Activated CD4-positive, alpha-beta T cell treated with anti-CD3 and anti-CD28 coated beads, Interleukin-10, Interleukin-2, amounts not matched to agents 100 ng/mL and 50 ng/mL, durations not matched to agents 16 hours and 8 hours (primary cell): Measurements from ENCODE around the gene RERE.
"Not testable (repeated sequence)": the region's sequence is repeated elsewhere in the genome, so short reads cannot be mapped to it uniquely, and the experiment has no call there.

Experiments used
- DNase-seq: peaks from one replicate; pipeline ENCODE4 v3.0.0-alpha.2; 2020

Gene RERE

DNA sequence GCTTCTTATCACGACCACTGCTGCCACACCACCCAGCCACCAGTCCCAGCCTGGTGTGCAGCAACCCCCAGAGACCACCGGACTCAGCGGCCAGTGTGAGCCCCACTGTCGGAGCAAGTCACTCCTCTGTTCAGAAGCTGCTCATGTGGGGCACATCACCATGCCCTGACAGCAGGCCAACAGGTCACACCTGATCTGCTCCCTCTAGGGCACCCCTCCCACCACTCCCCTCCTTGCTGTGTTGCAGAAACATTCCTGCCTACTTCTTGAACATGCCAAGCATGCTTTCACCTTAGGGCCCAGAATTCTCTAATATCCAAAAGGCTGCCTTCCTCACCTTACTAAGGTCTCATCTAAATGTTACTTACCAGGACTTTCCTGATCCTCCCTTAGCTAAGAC lies 353.1 kb downstream of the RERE start:
- no peak for DNase-seq

DNA sequence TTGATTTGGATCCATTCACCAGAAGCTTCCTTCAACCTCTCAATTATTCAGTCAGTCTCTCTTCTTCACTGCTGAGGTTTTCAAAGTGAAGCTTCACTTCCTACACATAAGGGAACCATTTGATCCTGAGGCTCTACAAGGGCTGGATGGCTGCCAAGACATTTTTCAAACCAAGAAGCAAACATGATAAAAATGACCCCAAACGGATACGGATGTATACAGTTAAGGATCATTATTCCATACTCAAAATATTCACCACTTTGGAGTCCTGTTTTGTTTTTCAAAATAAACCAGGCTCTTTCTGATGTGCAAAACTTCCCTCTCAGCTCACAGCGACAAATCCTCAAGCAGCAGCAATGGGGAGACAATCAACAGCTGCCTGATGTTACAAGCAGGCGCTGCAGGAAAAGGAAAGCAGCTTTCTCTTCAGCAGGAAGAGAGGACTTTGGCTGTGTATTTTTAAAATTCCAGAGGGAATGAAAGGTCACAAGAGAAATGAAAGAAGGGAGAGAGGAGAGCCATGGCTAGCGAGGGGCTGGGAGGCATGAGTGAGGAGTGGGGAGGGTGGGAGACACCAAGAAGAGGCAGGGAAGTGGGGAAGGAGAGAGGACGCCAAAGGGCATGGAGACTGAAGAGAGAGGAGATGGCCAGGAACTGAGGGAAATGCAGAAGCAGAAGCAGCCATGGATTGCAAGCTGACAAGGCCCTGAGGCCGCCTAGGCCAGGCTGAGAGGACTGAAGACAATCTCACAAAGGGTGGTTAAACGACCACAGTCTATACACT lies 354.1 kb downstream of the RERE start:
- DNase-seq = no peak

DNA sequence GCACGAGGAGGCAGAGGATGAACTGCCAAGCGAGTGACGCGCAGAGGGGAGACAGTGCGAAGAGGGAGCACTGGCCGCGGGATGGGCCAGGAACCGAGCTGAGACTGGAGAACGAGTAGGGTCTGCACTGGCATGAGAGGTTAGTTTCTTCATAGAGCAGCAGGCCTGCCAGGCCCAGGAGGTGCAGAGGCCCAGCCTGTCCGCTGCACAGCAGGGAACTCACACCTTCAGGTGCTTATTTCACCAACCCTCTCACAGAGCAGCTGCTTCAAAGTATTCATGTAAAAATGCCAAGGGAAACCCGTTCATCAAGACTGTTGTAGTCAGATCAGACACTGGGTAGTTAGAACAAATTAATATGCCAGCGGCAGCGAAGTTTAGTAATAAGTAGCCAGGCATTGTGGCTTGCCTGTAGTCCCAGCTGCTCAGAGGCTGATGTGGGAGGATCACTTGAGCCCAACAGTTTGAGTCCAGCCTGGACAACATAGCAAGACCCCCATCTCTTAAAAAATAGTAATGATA lies 355.0 kb downstream of the RERE start:
- no peak for DNase-seq

DNA sequence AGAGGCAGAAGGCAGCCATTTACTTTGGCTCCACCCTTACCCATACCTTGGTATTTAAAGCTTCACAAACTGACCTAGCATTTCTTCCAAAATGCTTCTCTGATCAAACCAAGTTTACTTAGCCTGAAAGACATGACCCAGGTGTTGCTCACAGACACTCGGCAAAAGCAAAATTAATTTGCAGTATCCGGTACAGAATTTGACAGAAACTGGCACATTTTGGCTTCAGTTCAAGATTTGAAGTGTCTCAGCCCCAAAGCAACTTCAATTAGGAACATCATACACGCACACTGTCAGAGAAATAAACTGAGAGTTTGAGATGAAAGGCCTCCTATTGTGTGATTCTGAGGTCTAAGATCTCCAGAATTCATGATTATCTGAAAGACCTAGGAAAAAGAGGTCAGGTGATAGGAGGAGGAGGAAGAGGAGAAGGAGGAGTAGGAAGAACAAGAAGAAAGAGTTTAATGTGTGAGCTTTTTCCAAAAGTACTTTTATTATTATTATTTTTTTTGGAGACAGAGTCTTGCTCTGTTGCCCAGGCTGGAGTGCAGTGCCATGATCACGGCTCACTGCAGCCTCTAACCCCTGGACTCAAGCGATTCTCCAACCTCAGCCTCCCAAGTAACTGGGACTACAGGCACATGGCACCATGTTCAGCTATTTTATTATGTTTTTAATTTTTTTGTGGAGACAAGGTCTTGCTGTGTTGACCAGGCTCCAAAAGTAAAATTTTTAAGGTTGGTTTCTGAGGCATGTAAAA lies 355.9 kb downstream of the RERE start:
- no peak for DNase-seq

DNA sequence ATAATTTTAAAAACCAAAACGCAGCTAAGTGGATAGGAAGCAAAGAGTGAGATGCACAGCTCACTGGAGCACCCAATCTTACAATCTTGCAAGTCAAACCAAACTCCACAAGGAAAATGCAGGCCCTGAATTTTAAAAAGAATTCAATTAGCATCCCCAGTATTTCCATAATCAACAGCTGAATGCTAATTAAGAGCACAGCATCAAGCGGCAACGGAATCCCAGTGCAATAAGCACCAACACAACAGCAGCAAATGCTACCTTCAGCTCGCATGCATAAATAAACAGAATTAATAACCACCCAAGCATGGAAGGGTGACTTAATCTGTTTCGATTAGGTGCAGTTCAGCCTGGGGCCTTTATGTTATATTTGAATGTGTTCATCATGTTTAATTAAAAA lies 356.7 kb downstream of the RERE start:
- no peak for DNase-seq

DNA sequence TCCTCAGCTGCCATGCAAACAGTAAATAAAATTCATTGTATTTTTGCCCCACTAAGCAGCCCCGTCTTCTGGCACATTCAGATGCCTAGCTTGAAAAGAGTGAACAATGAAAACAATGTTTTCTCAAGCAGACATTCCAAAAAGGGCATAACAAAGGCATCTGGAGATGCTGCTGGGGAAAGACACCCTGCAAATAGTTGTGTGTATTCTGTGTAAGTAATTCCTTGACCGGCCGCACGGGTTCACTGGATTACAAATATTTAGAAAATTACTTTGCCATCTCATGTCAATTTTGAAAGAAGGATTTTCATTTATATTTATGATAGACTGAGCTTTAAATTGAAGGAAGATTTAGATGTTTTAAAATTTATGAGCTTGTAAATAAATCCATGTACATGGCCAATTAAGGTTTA lies 357.3 kb downstream of the RERE start:
- DNase-seq = no peak

DNA sequence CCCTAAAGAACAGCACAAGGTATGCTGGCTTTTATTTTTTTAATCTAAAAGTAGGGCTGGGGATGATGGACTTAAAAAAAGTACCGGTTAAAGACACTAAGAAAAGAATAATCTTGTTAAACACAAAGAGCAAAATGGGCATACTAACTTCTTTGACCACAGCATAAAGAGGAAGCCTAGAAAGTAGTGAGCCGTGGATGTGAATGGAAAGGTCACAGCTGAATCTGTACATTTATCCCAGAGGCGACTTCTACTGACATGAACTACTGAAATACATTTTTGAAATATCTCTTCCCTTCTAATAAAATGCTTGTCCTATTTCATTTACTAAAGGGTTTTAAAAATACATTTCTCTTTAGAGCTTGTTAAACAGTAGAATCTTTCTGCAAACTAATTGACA lies 358.8 kb downstream of the RERE start:
- DNase-seq = no peak

DNA sequence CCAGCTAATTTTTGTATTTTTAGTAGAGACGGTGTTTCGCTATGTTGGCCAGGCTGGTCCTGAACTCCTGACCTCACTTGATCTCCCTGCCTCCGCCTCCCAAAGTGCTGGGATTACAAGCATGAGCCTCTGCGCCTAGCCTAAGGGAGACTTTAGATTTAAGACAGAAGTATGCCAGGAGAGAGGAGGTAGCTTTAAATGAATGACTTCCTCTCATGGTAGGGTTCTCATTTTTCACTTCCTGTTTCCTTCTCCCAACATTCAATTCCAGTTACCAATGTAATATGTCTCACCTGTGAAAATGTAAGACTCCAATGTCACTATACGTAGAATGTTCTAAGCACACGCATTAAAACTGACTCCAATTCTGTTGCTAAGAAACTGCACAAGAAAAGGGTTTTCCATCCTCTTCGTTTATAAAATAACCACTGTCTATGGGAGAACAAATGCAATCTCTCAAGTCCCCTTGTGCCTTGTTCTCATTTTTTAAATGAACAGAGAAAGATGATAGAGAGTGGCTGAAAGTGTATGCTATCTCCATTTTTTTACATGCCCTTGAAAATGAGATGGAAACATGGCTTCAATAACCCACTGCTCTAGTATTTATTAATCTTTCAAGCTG lies 359.6 kb downstream of the RERE start:
- DNase-seq = no peak

DNA sequence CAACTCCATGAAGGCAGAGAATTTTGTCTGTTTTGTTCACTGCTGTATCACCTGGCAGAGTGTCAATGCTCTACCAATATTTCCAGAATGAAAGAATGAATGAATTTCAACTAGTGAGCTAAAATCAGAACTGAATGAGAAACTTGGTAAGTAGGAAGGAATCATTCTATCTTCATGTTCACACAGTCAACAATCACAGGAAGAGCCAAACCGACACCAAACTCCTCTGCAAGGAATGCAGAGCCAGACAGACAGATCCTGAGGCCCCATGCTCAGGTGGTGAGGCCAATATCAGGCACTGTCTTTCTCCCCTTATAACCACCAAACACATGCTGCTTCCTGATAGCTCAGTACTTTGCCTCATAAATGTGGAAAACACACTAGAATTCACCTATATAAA lies 360.4 kb downstream of the RERE start:
- DNase-seq = no peak

DNA sequence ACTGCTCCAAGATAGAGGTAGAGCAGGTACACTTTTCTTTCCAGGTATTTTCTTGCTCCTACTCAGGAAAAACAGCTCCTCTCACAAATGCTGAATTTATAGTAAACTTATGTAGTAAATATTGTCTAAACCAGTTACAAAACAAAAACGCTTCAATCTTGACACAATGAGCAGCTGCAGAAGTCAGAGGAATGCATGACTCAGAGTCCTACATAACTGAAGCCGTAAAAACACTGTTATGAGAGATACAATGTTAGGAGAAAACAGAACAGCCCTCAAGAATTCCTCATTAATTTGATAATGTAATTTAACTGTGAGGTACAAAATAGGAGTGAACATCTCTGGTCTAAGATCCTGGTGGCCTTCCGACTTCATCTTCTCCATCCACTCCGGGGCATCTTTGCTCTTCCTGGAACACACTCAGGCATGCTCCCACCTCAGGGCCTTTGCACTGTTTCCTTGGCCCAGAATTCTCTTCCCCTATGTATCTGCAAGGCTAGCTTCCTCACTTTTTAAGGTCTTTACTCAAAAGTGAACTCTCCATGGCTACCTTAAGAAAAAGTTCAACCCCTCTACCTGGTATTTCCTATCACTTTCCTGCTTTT lies 361.0 kb downstream of the RERE start:
- DNase-seq = no peak

DNA sequence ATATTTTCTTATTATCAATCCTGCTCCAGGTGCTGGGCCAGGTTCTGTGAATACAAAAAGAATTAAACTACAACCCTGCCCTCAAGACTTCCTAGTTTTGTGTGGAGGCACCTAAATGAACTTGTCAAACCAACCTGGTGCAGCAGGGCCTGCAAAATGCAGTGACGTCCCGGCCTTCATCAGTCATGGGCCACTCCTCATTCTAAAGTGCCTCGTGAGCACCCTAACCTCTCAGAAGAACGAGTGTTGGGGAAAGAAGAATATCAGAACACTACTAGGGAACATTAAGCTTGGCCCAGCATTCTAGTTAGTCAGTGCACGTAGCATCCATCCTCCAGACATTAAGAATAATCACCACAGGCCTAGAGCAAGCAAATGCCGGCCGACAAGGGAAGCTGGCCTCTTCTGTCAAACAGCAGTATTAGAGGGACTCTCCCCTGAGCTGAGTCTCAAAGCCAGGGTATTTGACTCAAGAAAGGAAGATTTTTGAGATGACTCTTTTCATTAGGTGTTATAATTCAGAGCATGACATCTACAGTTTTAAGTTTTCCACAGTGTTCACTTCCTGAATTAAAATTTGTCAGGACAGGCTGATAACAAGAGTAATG lies 361.6 kb downstream of the RERE start:
- no peak for DNase-seq

DNA sequence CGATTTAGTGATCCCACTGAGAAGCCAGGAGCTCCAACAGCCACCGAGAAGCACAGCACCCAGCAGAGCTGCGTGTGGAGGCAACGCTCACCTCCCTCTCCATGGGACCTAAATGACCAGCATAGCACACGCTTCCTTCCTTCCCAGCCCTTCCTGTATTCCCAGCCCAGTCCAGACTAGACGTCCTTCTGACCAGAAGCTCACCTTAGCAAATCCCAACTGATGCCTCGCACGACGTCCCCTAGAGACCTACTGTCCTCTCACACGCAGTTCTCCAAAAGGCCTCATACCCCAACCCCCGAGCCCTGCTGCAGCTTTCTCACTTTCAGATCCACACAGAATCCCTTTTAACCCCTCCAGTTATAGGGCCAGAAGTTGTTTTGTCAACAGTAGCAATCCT lies 367.1 kb downstream of the RERE start:
- DNase-seq = no peak

DNA sequence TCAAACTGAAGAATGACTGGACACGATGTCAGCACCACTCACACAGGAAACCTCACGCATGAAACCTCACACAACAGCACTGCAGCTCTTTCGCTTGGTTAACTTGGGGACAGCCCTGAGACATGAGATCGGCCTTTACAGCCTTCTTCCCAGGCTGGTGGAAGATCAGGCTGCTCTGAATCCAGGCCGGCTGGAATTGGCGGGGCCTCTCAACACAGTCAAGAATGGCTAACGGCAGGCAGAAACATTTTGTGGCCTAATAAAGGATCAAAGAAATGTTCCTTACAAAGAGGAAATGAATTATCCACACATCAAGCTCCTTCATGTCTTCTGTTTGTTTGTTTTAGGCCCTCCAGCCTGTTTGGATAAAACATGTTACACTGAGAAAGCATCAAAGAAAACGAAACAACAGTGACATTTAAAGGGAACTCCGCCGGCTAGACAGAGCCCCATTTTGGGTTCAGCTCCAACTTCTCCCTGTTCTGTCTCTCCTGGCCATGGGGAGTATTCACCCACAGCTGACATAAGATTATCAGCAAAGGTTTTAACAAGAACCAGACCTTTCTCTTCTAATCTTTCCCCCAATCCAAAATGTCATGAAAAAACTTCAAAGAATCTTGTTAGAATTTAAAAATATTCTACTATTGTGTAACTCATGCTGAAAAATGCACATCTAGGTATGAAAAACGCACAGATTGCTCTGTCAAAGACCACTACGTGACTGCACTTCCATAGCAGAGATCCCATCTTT lies 368.4 kb downstream of the RERE start:
- peak; percentile 19 for DNase-seq

DNA sequence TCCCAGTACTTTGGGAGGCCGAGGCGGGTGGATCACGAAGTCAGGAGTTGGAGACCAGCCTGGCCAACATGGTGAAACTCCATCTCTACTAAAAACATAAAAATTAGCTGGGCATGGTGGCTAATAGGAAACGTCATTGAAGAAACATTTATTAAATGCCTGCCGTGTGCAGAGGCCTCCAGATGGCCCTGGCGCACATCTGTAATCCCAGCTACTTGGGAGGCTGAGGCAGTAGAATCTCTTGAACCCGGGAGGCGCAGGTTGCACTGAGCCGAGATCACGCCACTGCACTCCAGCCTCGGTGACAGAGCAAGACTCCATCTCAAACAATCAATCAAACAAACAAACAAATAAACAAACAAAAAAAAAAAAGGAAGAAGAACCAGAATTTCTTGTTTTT lies 368.9 kb downstream of the RERE start:
- not testable (repeated sequence) for DNase-seq

DNA sequence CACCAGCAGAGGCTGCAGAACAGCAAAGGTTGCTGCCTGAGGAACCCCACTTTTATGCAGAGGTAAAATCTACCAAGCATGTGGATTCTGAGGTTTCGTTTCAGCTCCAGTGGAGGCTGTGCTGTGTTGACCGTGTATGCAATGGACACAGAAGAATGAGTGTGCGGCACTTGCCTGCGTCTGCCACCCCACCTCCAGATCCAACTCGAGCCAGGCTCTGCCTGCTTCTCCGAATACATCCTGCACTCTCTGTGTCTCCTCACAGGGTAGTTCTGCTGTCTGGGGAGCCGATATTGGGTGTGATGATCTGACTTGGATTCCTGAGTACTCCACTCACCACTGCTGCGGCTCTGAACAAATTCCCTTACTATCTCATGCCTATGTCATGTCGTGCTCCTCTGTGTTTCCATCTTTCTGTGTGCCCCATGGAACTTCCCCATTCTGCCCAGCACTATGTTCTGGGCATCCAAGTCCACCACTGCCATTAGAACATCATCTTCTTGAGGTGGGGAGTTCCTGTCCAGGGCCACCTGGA lies 369.8 kb downstream of the RERE start:
- no peak for DNase-seq

DNA sequence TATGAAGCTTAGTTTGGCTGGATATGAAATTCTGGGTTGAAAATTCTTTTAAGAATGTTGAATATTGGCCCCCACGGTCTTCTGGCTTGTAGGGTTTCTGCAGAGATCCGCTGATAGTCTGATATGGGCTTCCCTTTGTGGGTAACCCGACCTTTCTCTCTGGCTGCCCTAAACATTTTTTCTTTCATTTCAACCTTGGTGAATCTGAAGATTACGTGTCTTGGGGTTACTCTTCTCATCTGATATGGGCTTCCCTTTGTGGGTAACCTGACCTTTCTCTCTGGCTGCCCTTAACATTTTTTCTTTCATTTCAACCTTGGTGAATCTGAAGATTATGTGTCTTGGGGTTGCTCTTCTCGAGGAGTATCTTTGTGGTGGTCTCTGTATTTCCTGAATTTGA lies 371.3 kb downstream of the RERE start:
- peak; percentile 31 for DNase-seq

DNA sequence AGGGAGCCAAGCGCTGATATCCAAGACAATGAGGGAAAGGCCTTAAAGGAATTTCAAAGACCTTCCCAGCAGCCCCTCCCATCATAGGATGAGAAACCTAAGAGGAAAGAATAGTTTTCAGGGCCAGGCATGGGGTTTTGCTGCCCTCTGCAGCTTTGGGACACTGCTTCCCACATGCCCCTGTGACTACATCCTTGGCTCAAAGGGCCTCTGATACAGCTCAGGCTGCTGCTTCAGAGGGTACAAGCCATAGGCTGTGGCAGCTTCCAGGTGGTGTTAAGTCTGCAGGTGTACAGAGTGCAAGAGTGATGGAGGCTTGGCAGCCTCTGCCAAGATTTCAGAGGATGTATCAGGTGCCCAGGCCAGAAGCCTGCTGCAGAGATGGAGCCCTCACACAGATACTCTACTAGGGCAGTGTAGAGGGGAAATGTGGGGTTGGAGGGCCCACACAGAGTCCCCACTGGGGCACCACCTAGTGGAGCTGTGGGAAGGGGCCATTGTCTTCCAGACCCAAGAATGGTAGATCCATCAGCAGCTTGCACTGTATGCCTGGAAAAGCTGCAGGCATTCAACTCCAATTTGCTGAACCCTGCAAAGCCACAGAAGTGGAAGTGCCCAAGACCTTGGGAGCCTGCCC lies 373.8 kb downstream of the RERE start:
- no peak for DNase-seq

DNA sequence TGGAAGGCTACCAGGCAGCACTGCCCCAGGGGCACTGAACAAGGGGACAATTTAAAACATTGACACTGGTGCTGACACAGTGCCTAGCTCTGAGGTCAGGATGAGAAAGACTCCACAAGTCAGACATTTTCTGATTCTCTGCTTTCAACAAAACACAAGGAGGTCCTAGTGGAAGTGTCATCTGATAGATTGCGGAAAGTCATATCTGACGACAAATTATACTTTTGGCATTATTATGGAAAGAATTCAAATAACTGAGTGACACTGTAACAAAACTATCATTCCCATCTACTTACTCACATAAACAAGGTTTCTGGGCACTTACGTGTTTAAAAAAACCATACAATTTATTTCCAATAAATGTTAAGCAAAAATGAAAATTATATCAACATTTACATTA lies 376.0 kb downstream of the RERE start:
- DNase-seq = no peak

DNA sequence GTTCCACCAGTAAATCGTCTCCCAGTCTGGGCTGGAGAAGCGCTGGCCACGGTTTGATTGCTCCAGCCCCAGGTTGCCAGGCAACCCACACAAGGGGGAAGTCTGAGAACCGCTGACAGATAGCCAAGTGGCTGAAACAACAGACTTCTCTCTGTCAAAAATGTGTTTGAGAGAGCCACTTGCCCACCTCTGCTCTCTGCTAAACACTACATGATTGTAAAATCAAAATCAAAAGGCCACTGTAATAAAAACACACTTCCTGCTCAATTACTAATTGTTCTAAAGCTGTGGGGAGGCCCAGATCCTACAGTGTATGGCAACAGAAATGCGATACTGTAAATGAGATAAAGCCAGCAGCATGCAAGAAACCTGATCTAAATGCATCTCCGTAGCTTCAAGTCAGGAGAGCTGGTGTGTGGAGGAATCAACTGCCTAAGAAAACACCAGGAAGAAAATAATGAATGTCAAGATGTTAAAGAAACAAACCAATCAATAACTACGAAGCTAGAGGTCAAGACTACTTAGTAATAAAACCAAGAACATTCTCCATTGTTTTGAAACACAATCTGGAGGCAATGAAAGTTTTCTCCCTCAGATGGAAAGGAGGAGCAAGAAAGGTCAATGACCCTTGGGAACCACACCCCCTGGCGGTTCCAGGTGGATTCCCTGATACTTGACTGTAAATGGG lies 378.3 kb downstream of the RERE start:
- DNase-seq = no peak

DNA sequence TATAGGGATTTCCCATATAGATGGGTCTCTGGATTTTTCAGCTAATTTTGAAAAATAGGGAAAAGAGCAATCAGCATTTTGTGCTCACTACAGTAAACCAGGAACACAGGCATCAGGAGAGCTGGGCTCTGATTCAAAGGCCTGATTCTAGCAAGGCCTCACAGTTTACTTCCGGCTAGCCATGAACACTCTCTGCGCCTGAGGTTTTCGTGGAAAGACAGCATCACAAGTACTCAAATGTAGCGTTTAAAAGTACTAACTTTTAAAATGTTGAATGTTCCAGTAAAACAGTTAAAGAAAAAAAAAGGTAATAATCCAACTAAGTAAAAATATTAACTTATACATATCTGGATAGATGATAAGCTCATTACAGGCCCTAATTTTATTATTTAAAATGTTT lies 379.0 kb downstream of the RERE start:
- DNase-seq = no peak

DNA sequence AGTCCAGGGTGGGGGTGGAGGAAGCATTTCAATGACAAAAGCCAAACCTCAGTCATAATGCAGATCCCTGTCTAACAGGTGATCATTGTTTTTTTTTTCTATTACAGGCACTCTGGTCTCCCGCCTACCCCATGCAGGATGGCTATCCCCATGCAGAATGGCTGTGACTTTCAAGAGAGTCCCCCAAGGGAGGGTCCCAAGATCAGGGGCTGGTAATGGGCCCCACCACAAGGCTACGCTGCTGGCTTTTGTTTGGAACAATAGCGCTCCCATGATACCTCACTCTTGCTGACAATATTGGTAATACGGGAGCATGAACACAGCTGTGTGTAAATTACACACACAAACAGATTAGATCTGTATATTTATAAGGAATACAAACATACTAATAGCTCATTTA lies 380.1 kb downstream of the RERE start:
- no peak for DNase-seq
